Glutamatergic neuron (in vitro differentiated cells): ENCODE data around the gene RPLP2. TPM values are rescaled to one million over a fixed set of nuclear protein-coding genes. Genes with fewer than 3 reads are reported as not detected.

ENCODE experiments used
- DNase-seq: peaks from one replicate; pipeline ENCODE4 v3.0.0; 2022
- H3K27ac Mint-ChIP-seq: one replicate; pipeline ENCODE4 v1.8.0; 2020; ENCODE audit warnings: mild to moderate bottlenecking, mixed read lengths, inconsistent platforms; ENCODE audit not compliant: unreplicated experiment
- H3K27me3 Mint-ChIP-seq: one replicate; pipeline ENCODE4 v1.8.0; 2020; ENCODE audit warnings: mild to moderate bottlenecking, moderate library complexity, mixed read lengths, inconsistent platforms; ENCODE audit not compliant: unreplicated experiment
- H3K36me3 Mint-ChIP-seq: one replicate; pipeline ENCODE4 v1.8.0; 2020; ENCODE audit warnings: mild to moderate bottlenecking, mixed read lengths, inconsistent platforms; ENCODE audit not compliant: unreplicated experiment
- H3K4me1 Mint-ChIP-seq: one replicate; pipeline ENCODE4 v1.8.0; 2020; ENCODE audit warnings: mild to moderate bottlenecking, low read depth, mixed read lengths, inconsistent platforms; ENCODE audit not compliant: unreplicated experiment
- H3K4me3 Mint-ChIP-seq: one replicate; pipeline ENCODE4 v1.8.0; 2020; ENCODE audit warnings: mild to moderate bottlenecking, mixed read lengths, inconsistent platforms; ENCODE audit not compliant: unreplicated experiment
- H3K9me3 Mint-ChIP-seq: one replicate; pipeline ENCODE4 v1.8.0; 2020; ENCODE audit warnings: mild to moderate bottlenecking, moderate library complexity, mixed read lengths, inconsistent platforms; ENCODE audit not compliant: unreplicated experiment
- total RNA-seq: library from RNA; stranded (reverse); fragmentation: NEBNext Ultra II Directional; extraction: Animal tissue kit (Norgen Biotek cat#: 25700); gene quantifications from one replicate; pipeline ENCODE4 v1.2.1, GENCODE V29; 2021; ENCODE audit not compliant: unreplicated experiment
- TF ChIP-seq, protein P1 (sequence below): fragments of 200-600 bp; sonication (generic); IDR thresholded peaks from one replicate; pipeline ENCODE4 v1.5.0; 2021; ENCODE audit not compliant: partially characterized antibody, unreplicated experiment

RPLP2 gene
- total RNA-seq, 1 donor from 2014 or later, result 997 TPM

DNA sequence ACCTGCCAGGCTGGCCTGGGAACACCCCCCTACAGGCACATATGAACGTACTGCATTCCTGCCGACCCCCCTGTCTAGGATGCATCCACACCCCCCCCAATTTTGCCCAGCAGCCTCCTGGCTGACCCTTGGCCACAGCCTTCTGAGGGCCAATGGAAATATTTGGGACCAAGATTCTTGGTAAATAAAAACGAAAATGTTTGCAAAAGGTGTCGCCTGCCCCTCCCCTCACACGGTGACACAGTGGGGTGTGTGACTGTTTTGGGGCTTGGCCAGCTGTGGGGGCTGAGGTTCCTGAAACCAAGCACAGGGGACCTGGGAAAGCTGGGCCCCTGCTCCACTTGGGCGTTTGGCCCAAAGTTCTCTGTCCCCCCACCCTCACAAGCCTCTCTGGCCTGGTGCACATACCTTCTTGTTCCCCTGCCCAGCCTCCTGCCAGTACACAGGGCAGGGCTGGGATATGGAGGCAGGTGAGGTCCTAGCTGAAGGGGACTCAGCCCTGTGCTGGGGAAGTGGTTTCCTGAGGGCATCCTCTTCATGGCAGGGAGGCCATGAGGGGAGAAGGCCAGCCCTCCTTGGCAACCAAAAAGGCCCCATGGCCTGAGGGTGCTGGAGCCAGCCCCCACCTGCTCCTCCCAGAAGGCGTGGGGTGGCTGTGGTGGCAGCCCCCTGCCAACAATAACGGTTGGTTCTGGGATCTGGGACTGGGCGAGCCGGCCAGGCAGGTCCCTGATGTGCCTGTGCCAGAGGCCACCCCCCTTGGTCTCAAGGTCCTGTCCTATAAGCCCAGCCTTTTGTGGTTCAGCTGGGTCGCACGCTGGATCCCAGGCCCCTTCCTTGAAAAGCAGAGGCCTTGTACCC lies 15.8 kb downstream of the RPLP2 start:
- Mint-ChIP-seq H3K27me3 (peaks cover 13% of the 10 kb centered on the region), H3K27ac (peak overlapping the region; percentile 17), H3K4me1 (peaks cover 8% of the 10 kb centered on the region), H3K36me3 (no peaks in the 10 kb centered on the region), H3K4me3 (no peak overlapping the region), H3K9me3 (peaks cover 5% of the 10 kb centered on the region)
- TF ChIP-seq, protein P1, sequence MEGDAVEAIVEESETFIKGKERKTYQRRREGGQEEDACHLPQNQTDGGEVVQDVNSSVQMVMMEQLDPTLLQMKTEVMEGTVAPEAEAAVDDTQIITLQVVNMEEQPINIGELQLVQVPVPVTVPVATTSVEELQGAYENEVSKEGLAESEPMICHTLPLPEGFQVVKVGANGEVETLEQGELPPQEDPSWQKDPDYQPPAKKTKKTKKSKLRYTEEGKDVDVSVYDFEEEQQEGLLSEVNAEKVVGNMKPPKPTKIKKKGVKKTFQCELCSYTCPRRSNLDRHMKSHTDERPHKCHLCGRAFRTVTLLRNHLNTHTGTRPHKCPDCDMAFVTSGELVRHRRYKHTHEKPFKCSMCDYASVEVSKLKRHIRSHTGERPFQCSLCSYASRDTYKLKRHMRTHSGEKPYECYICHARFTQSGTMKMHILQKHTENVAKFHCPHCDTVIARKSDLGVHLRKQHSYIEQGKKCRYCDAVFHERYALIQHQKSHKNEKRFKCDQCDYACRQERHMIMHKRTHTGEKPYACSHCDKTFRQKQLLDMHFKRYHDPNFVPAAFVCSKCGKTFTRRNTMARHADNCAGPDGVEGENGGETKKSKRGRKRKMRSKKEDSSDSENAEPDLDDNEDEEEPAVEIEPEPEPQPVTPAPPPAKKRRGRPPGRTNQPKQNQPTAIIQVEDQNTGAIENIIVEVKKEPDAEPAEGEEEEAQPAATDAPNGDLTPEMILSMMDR, result no peak
- DNase-seq, result no peak

DNA sequence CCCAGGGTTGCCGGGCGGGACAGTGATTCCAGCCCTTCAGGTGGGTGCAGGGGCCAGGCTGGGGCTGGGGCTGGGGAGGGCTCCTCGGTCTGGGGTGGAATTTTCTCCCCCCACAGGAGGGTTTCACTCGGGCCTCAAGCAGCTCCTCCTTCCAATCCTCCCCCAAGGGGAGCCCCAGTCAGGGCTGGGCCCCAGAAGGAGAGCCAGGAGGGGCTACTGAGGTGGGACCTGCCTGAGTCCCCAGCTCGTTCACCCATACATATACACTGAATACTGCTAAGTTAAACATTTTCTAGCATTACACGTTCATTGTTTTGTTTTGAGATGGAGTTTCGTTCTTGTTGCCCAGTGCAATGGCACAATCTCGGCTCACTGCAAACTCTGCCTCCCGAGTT lies 16.5 kb downstream of the RPLP2 start:
- Mint-ChIP-seq H3K4me1 (peaks cover 8% of the 10 kb centered on the region), H3K27me3 (peaks cover 14% of the 10 kb centered on the region)

DNA sequence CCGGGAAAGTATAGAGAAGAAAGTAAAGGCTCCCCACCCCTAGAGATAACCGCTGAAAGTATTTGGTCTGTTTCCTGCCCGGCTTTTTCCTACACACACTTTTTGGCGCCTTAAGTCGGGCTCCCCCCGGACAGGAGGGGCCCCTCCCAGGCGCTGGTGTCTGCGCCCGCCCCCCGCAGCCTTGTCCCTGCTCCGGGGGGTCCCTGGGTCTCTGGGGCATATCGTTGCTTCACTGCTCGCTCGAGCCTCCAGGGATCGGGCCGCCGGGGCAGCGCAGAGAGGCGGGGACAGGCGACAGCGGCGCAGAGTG lies 17.0 kb downstream of the RPLP2 start:
- Mint-ChIP-seq H3K36me3 (no peaks in the 10 kb centered on the region), H3K27ac (no peak overlapping the region), H3K9me3 (peaks cover 7% of the 10 kb centered on the region), H3K4me3 (peak overlapping the region; percentile 74), H3K27me3 (peaks cover 17% of the 10 kb centered on the region), H3K4me1 (peaks cover 10% of the 10 kb centered on the region)
- no peak for DNase-seq
- TF ChIP-seq, protein P1, result no peak

More for the DNA sequence above, 16.5 kb downstream of the RPLP2 start:
- H3K9me3 Mint-ChIP-seq, result peaks cover 5% of the 10 kb centered on the region
- H3K36me3 Mint-ChIP-seq, result no peaks in the 10 kb centered on the region
- TF ChIP-seq, protein P1, result no peak
- no peak overlapping the region for H3K27ac Mint-ChIP-seq
- no peak for DNase-seq
- peak overlapping the region; percentile 74 for H3K4me3 Mint-ChIP-seq

DNA sequence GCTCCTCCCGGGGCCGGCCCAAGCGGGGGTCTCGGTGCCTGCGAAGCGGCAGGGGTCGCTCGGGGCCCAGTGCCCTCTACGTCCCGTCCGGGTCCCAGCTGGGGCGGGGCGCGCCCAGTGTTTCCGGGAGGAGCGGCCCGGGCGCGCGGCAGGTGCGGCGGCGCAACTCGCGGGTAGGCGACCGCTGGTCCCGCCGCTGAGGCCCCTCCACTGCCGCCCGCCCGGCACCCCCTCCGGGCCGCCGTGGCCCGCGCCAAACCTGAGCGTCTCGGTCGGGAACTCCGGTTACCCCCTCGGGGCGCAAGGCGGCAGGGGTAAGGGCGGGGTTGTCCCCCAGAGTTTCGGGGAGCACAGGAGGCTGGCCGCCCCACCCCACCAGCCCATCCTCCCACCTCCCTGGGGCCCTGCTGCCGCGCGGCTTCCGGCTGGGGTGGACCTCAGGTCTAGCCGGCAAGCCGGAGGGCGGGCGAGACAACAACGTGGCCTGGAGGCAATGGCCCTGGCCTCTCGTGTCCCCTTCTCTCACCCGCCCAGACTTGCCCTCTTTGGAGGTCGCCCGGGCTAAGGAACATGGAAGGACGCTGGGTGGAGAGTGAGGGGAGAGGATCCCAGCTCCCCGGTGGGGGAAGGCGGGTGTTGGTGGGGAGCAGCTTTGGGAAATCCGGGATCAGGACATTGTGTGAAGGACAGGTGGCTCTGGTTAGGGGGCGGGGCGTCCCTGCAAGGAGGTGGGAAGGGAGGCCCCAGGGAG lies 17.6 kb downstream of the RPLP2 start:
- Mint-ChIP-seq H3K4me1 (peaks cover 11% of the 10 kb centered on the region), H3K4me3 (peak overlapping the region; percentile 71), H3K27me3 (peaks cover 17% of the 10 kb centered on the region), H3K9me3 (peaks cover 7% of the 10 kb centered on the region), H3K36me3 (no peaks in the 10 kb centered on the region), H3K27ac (no peak overlapping the region)
- DNase-seq, result peak; percentile 53
- TF ChIP-seq, protein P1, result no peak

DNA sequence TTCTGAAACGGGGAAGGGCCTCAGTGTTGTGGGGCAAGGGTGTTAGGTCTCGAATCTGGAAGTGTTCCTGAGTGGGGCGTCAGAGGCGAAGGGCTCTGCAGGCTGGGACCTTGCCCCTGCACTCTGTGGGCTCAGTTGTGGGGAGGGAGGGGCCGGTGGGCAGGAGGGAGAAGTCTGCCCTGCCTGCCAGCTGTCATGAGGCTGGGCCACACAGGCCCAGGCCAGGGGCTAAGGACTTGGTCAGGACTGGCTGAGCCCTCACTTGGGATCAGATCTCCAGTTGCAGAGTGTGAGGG lies 18.1 kb downstream of the RPLP2 start, which contains the start of gene CRACR2B:
TSS of gene CRACR2B (plus strand) at position 23 of the 296 bp plus-strand sequence. CDS start 689 bp downstream, outside the sequence.
- no peak for DNase-seq
- peaks cover 7% of the 10 kb centered on the region for H3K9me3 Mint-ChIP-seq
- H3K27ac Mint-ChIP-seq, result no peak within 1 kb of the TSS
- H3K4me1 Mint-ChIP-seq, result peaks cover 11% of the 10 kb centered on the region
- no peaks in the 10 kb centered on the region for H3K36me3 Mint-ChIP-seq
- TF ChIP-seq, protein P1, result no peak
- peak within 1 kb of the TSS; percentile 74 for H3K4me3 Mint-ChIP-seq
- peaks cover 15% of the 10 kb centered on the region for H3K27me3 Mint-ChIP-seq
